ENCODE results near the gene TEX22.
"Not testable (repeated sequence)": the region's sequence is repeated elsewhere in the genome, so short reads cannot be mapped to it uniquely, and the experiment has no call there.

TEX22 gene

GRCh38 chr14:105358943-105359342 lies 39.4 kb upstream of the TEX22 start:
- Mint-ChIP-seq H3K4me3 (no peak overlapping the region), H3K4me1 (ENCODE audit: low read depth) (peaks cover 5% of the 10 kb centered on the region), H3K9me3 (no peaks in the 10 kb centered on the region), H3K36me3 (ENCODE audit: low read depth) (peaks cover 6% of the 10 kb centered on the region), H3K27ac (no peak overlapping the region), H3K27me3 (no peaks in the 10 kb centered on the region)

- not testable (repeated sequence) for H3K27ac Mint-ChIP-seq; H3K36me3 Mint-ChIP-seq (ENCODE audit: low read depth); H3K9me3 Mint-ChIP-seq
These were observed 36.9 kb upstream of the TEX22 start for GRCh38 chr14:105361412-105361811.

GRCh38 chr14:105363847-105364708 lies 34.3 kb upstream of the TEX22 start:
- Mint-ChIP-seq H3K4me1 (ENCODE audit: low read depth) (peaks cover 15% of the 10 kb centered on the region), H3K27ac (no peak overlapping the region), H3K36me3 (ENCODE audit: low read depth) (peaks cover 6% of the 10 kb centered on the region), H3K9me3 (no peaks in the 10 kb centered on the region), H3K27me3 (no peaks in the 10 kb centered on the region), H3K4me3 (peak overlapping the region; percentile 11)

More at GRCh38 chr14:105361412-105361811, 36.9 kb upstream of the TEX22 start:
- H3K4me3 Mint-ChIP-seq, H3K27me3 Mint-ChIP-seq: not testable (repeated sequence)
- H3K4me1 Mint-ChIP-seq (ENCODE audit: low read depth): peaks cover 15% of the 10 kb centered on the region

GRCh38 chr14:105365101-105365500 lies 33.2 kb upstream of the TEX22 start:
- Mint-ChIP-seq H3K9me3 (no peaks in the 10 kb centered on the region), H3K36me3 (ENCODE audit: low read depth) (peaks cover 6% of the 10 kb centered on the region), H3K27me3 (no peaks in the 10 kb centered on the region), H3K4me3 (no peak overlapping the region), H3K4me1 (ENCODE audit: low read depth) (peaks cover 15% of the 10 kb centered on the region), H3K27ac (no peak overlapping the region)

- no peak overlapping the region for H3K4me3 Mint-ChIP-seq
- H3K27me3 Mint-ChIP-seq: no peaks in the 10 kb centered on the region
- H3K36me3 Mint-ChIP-seq (ENCODE audit: low read depth): peaks cover 4% of the 10 kb centered on the region
- no peak overlapping the region for H3K27ac Mint-ChIP-seq
- H3K9me3 Mint-ChIP-seq: no peaks in the 10 kb centered on the region
- H3K4me1 Mint-ChIP-seq (ENCODE audit: low read depth): peaks cover 15% of the 10 kb centered on the region
These were observed 32.7 kb upstream of the TEX22 start for GRCh38 chr14:105365681-105366080.

GRCh38 chr14:105366386-105367074 lies 31.8 kb upstream of the TEX22 start:
- Mint-ChIP-seq H3K4me1 (ENCODE audit: low read depth) (peaks cover 20% of the 10 kb centered on the region), H3K36me3 (ENCODE audit: low read depth) (no peaks in the 10 kb centered on the region), H3K4me3 (no peak overlapping the region), H3K9me3 (no peaks in the 10 kb centered on the region), H3K27ac (no peak overlapping the region), H3K27me3 (no peaks in the 10 kb centered on the region)

GRCh38 chr14:105367116-105368031 lies 31.0 kb upstream of the TEX22 start:
- Mint-ChIP-seq H3K4me1 (ENCODE audit: low read depth) (peaks cover 20% of the 10 kb centered on the region), H3K4me3 (no peak overlapping the region), H3K36me3 (ENCODE audit: low read depth) (no peaks in the 10 kb centered on the region), H3K27ac (no peak overlapping the region), H3K27me3 (no peaks in the 10 kb centered on the region), H3K9me3 (no peaks in the 10 kb centered on the region)

- Mint-ChIP-seq H3K27ac (no peak overlapping the region), H3K9me3 (no peaks in the 10 kb centered on the region), H3K27me3 (no peaks in the 10 kb centered on the region), H3K4me3 (no peak overlapping the region), H3K4me1 (ENCODE audit: low read depth) (peaks cover 20% of the 10 kb centered on the region), H3K36me3 (ENCODE audit: low read depth) (no peaks in the 10 kb centered on the region)
These were observed 30.3 kb upstream of the TEX22 start for GRCh38 chr14:105368032-105368417.

GRCh38 chr14:105368426-105368825 lies 29.9 kb upstream of the TEX22 start:
- no peaks in the 10 kb centered on the region for H3K9me3 Mint-ChIP-seq
- no peaks in the 10 kb centered on the region for H3K36me3 Mint-ChIP-seq (ENCODE audit: low read depth)
- no peak overlapping the region for H3K4me3 Mint-ChIP-seq
- no peak overlapping the region for H3K27ac Mint-ChIP-seq
- peaks cover 20% of the 10 kb centered on the region for H3K4me1 Mint-ChIP-seq (ENCODE audit: low read depth)
- no peaks in the 10 kb centered on the region for H3K27me3 Mint-ChIP-seq

GRCh38 chr14:105368910-105369652 lies 29.3 kb upstream of the TEX22 start:
- no peak overlapping the region for H3K27ac Mint-ChIP-seq

GRCh38 chr14:105369653-105370040 lies 28.7 kb upstream of the TEX22 start:
- H3K27ac Mint-ChIP-seq: no peak overlapping the region
- no peaks in the 10 kb centered on the region for H3K9me3 Mint-ChIP-seq
- peaks cover 11% of the 10 kb centered on the region for H3K4me1 Mint-ChIP-seq (ENCODE audit: low read depth)
- no peaks in the 10 kb centered on the region for H3K36me3 Mint-ChIP-seq (ENCODE audit: low read depth)
- no peak overlapping the region for H3K4me3 Mint-ChIP-seq
- no peaks in the 10 kb centered on the region for H3K27me3 Mint-ChIP-seq

More at GRCh38 chr14:105368910-105369652, 29.3 kb upstream of the TEX22 start:
- peaks cover 13% of the 10 kb centered on the region for H3K4me1 Mint-ChIP-seq (ENCODE audit: low read depth)
- H3K27me3 Mint-ChIP-seq: no peaks in the 10 kb centered on the region
- H3K9me3 Mint-ChIP-seq: no peaks in the 10 kb centered on the region
- no peak overlapping the region for H3K4me3 Mint-ChIP-seq
- no peaks in the 10 kb centered on the region for H3K36me3 Mint-ChIP-seq (ENCODE audit: low read depth)

- no peak overlapping the region for H3K4me3 Mint-ChIP-seq
- H3K9me3 Mint-ChIP-seq: no peaks in the 10 kb centered on the region
- H3K27me3 Mint-ChIP-seq: no peaks in the 10 kb centered on the region
- no peak overlapping the region for H3K27ac Mint-ChIP-seq
- H3K36me3 Mint-ChIP-seq (ENCODE audit: low read depth): no peaks in the 10 kb centered on the region
- peaks cover 16% of the 10 kb centered on the region for H3K4me1 Mint-ChIP-seq (ENCODE audit: low read depth)
These were observed 23.9 kb upstream of the TEX22 start for GRCh38 chr14:105374389-105374788.

GRCh38 chr14:105375635-105376057 lies 22.7 kb upstream of the TEX22 start:
- Mint-ChIP-seq H3K36me3 (ENCODE audit: low read depth) (no peaks in the 10 kb centered on the region), H3K27ac (peak overlapping the region; percentile 80), H3K9me3 (no peaks in the 10 kb centered on the region), H3K27me3 (no peaks in the 10 kb centered on the region), H3K4me1 (ENCODE audit: low read depth) (peaks cover 16% of the 10 kb centered on the region), H3K4me3 (peak overlapping the region; percentile 42)
